Activated T-helper 17 cell treated with anti-CD3 and anti-CD28 coated beads, Interleukin-2, amount 50 U/mL, for 72 hours (primary cell): ENCODE results near the gene IFNAR2. TPM values are rescaled to one million over a fixed set of nuclear protein-coding genes. Genes with fewer than 3 reads are reported as not detected.

Source experiments
- total RNA-seq, 2 donors: library from RNA; stranded (reverse); gene quantifications; one replicate each; pipeline ENCODE4 v1.2.3, GENCODE V29; 2022

Gene IFNAR2
- total RNA-seq, 2 donors from 2014 or later: 34.6 to 35.4 TPM

Other genes starting within 250 kb of the IFNAR2 start
- gene OLIG2, start 204.0 kb upstream of the IFNAR2 start, total RNA-seq: not detected
- gene OLIG1, start 159.8 kb upstream of the IFNAR2 start, total RNA-seq: not detected
- 10 to 100 TPM; 30.1 to 46.7 TPM for gene IL10RB, start 36.4 kb downstream of the IFNAR2 start, total RNA-seq
- 10 to 100 TPM; 38.5 to 38.8 TPM for gene IFNAR1, start 95.0 kb downstream of the IFNAR2 start, total RNA-seq
- 1 to 10 TPM; 5.8 to 8.5 TPM for gene IFNGR2, start 173.5 kb downstream of the IFNAR2 start, total RNA-seq